ENCODE measurements around the gene EMC10. TPM values are rescaled to one million over a fixed set of nuclear protein-coding genes. Genes with fewer than 3 reads are reported as not detected.

EMC10 gene
- total and polyA plus RNA-seq, 4 donors = 62.2 to 165 (median 137) TPM

GRCh38 chr19:50453243-50453642, 23.1 kb upstream of the EMC10 start:
- Histone ChIP-seq H3K36me3 (ENCODE audit: control insufficient read depth in 4 of 4, insufficient read depth in 4 of 4, low read length in 4 of 4) (no peaks in the 10 kb centered on the region), H3K4me3 (no peak overlapping the region), H3K4me1 (ENCODE audit: control insufficient read depth in 5 of 5, insufficient read depth in 5 of 5, low read length in 5 of 5) (peaks cover 0 to under 1% (median 0%) of the 10 kb centered on the region in 5 donors), H3K27ac (ENCODE audit: low read depth in 1 of 2, low read length in 1 of 2) (no peak overlapping the region), H3K27me3 (ENCODE audit: control insufficient read depth in 3 of 3, insufficient read depth in 3 of 3, low read length in 2 of 3) (peaks cover 0 to 20% (median 0%) of the 10 kb centered on the region in 3 donors), H3K9me3 (ENCODE audit: control insufficient read depth in 4 of 4, insufficient read depth in 3 of 4, low read length in 3 of 4) (peaks cover 0 to under 1% (median 0%) of the 10 kb centered on the region in 4 donors), H3K9ac (ENCODE audit: insufficient read depth in 1 of 2, low read length in 2 of 2) (no peak overlapping the region)
- no peak for TF ChIP-seq CTCF (IDR thresholded peaks at IDR 0.05; ENCODE audit: control extremely low read depth, extremely low read depth)
- WGBS, 2 donors = 96 to 97% methylated on average over 3 of the region's 3 CpGs
- ATAC-seq (ENCODE audit: insufficient read depth, low FRiP score) (no peak), DNase-seq (no peak)

GRCh38 chr19:50455992-50456391, 20.3 kb upstream of the EMC10 start:
- DNase-seq = no peak
- H3K27ac ChIP-seq (ENCODE audit: low read depth in 1 of 2, low read length in 1 of 2) = no peak overlapping the region
- TF ChIP-seq CTCF (IDR thresholded peaks at IDR 0.05; ENCODE audit: control extremely low read depth, extremely low read depth) = no peak
- peaks cover 0 to 24% (median 0%) of the 10 kb centered on the region in 3 donors for H3K27me3 ChIP-seq (ENCODE audit: control insufficient read depth in 3 of 3, insufficient read depth in 3 of 3, low read length in 2 of 3)
- no peak for ATAC-seq (ENCODE audit: insufficient read depth, low FRiP score)
- no peaks in the 10 kb centered on the region for H3K36me3 ChIP-seq (ENCODE audit: control insufficient read depth in 4 of 4, insufficient read depth in 4 of 4, low read length in 4 of 4)
- H3K4me1 ChIP-seq (ENCODE audit: control insufficient read depth in 5 of 5, insufficient read depth in 5 of 5, low read length in 5 of 5) = peaks cover 0 to 3% (median 0%) of the 10 kb centered on the region in 5 donors
- H3K9ac ChIP-seq (ENCODE audit: insufficient read depth in 1 of 2, low read length in 2 of 2) = no peak overlapping the region
- H3K9me3 ChIP-seq (ENCODE audit: control insufficient read depth in 4 of 4, insufficient read depth in 3 of 4, low read length in 3 of 4) = no peaks in the 10 kb centered on the region
- no peak overlapping the region for H3K4me3 ChIP-seq
- 84 to 94% methylated on average over 2 of the region's 2 CpGs for WGBS, 2 donors

GRCh38 chr19:50457300-50457699, 19.0 kb upstream of the EMC10 start:
- 88 to 90% methylated on average over 5 of the region's 5 CpGs for WGBS, 2 donors
- DNase-seq (no peak), ATAC-seq (ENCODE audit: insufficient read depth, low FRiP score) (no peak)
- TF ChIP-seq CTCF (IDR thresholded peaks at IDR 0.05; ENCODE audit: control extremely low read depth, extremely low read depth) = no peak
- no peak overlapping the region for H3K9ac ChIP-seq (ENCODE audit: insufficient read depth in 1 of 2, low read length in 2 of 2)
- no peak overlapping the region for H3K27ac ChIP-seq (ENCODE audit: low read depth in 1 of 2, low read length in 1 of 2)
- H3K36me3 ChIP-seq (ENCODE audit: control insufficient read depth in 4 of 4, insufficient read depth in 4 of 4, low read length in 4 of 4) = no peaks in the 10 kb centered on the region
- peaks cover 0 to 3% (median 0%) of the 10 kb centered on the region in 5 donors for H3K4me1 ChIP-seq (ENCODE audit: control insufficient read depth in 5 of 5, insufficient read depth in 5 of 5, low read length in 5 of 5)
- peaks cover 0 to 17% (median 0%) of the 10 kb centered on the region in 3 donors for H3K27me3 ChIP-seq (ENCODE audit: control insufficient read depth in 3 of 3, insufficient read depth in 3 of 3, low read length in 2 of 3)
- H3K4me3 ChIP-seq = no peak overlapping the region
- no peaks in the 10 kb centered on the region for H3K9me3 ChIP-seq (ENCODE audit: control insufficient read depth in 4 of 4, insufficient read depth in 3 of 4, low read length in 3 of 4)
